Caco-2 (cell line): ENCODE measurements around the gene PEX11A. TPM values are rescaled to one million over a fixed set of nuclear protein-coding genes. Genes with fewer than 3 reads are reported as not detected.

ENCODE experiments used
- BruUV-seq: library from RNA; stranded (reverse); fragments of 400-500 nt; replicated peaks from 2 replicates; lab custom pipeline; 2021; lab: Mats Ljungman, UMichigan
- CTCF ChIA-PET: fragments of 300-600 bp; sonication (Branson Sonifier 250); formaldehyde crosslinking; loops from one replicate; lab custom pipeline; 2022; ENCODE audit warnings: antibody characterized with exemption; lab: Charles Lee
- POLR2A ChIA-PET: fragments of 300-600 bp; sonication (Branson Sonifier 250); formaldehyde crosslinking; loops from one replicate; lab custom pipeline; 2022; ENCODE audit warnings: antibody characterized with exemption; lab: Charles Lee
- DNase-seq, 2 experiments: peaks; one replicate each; pipeline versions ENCODE4 v3.0.0 to v3.0.0-alpha.2; 2020 to 2022
- H3K27me3 ChIP-seq: replicated peaks from 2 replicates; pipeline ENCODE4 v1.6.0; 2011; ENCODE audit warnings: low read length; ENCODE audit not compliant: control insufficient read depth, insufficient read depth
- H3K36me3 ChIP-seq: 2 replicates; pipeline ENCODE4 v1.5.1; 2011; ENCODE audit warnings: low read length; ENCODE audit not compliant: control insufficient read depth, insufficient read depth
- H3K4me1 ChIP-seq: fragments of 250-450 bp; sonication (Bioruptor Pico); 2 replicates; pipeline ENCODE4 v1.5.1; 2020; ENCODE audit warnings: mild to moderate bottlenecking
- H3K4me3 ChIP-seq: 2 replicates; pipeline ENCODE4 v1.5.1; 2011; ENCODE audit warnings: low read depth, mild to moderate bottlenecking, control low read depth, low read length
- H3K9me3 ChIP-seq: fragments of 250-450 bp; sonication (Bioruptor Pico); 2 replicates; pipeline ENCODE4 v1.5.1; 2020; ENCODE audit warnings: mild to moderate bottlenecking, moderate library complexity
- H3K27ac Mint-ChIP-seq: one replicate; pipeline ENCODE4 v1.8.0; 2022; ENCODE audit warnings: mixed read lengths; ENCODE audit not compliant: unreplicated experiment
- H3K27me3 Mint-ChIP-seq: one replicate; pipeline ENCODE4 v1.8.0; 2022; ENCODE audit warnings: mixed read lengths; ENCODE audit not compliant: insufficient read depth, unreplicated experiment
- H3K36me3 Mint-ChIP-seq: one replicate; pipeline ENCODE4 v1.8.0; 2022; ENCODE audit warnings: mild to moderate bottlenecking, mixed read lengths; ENCODE audit not compliant: insufficient read depth, unreplicated experiment
- H3K4me1 Mint-ChIP-seq: one replicate; pipeline ENCODE4 v1.8.0; 2022; ENCODE audit warnings: low read depth, mixed read lengths; ENCODE audit not compliant: unreplicated experiment
- H3K4me3 Mint-ChIP-seq: one replicate; pipeline ENCODE4 v1.8.0; 2022; ENCODE audit warnings: mild to moderate bottlenecking, moderate library complexity, mixed read lengths; ENCODE audit not compliant: unreplicated experiment
- H3K9me3 Mint-ChIP-seq: one replicate; pipeline ENCODE4 v1.8.0; 2022; ENCODE audit warnings: mixed read lengths; ENCODE audit not compliant: unreplicated experiment
- intact Hi-C: fragments of 100-400 bp; cut with micrococcal nuclease; formaldehyde crosslinking; loops from one replicate; pipeline ENCODE4 v1.10.0; 2022; ENCODE audit not compliant: unreplicated experiment
- total RNA-seq: library from RNA; stranded (reverse); gene quantifications from 2 replicates; pipeline ENCODE4 v1.2.3, GENCODE V29; 2022
- TF ChIP-seq, protein P1 (sequence below), 2 experiments: fragments of 200-600 bp in 1 of 2; IDR thresholded peaks; 1 replicate in 1 of 2; 2 replicates in 1 of 2; pipeline versions ENCODE4 v1.5.1 to v1.8.0; 2011 to 2022; ENCODE audit warnings: antibody characterized with exemption in 1 of 2, control low read depth in 1 of 2, inconsistent platforms in 1 of 2, low read depth in 1 of 2, low read length in 1 of 2, mild to moderate bottlenecking in 1 of 2, moderate library complexity in 1 of 2; ENCODE audit not compliant: insufficient read depth in 1 of 2, severe bottlenecking in 1 of 2, unreplicated experiment in 1 of 2

The PEX11A gene
- total RNA-seq, 1 experiment from 2014 or later = 3.7 TPM

- no peak for DNase-seq
- intact Hi-C loops = no loop called here
- Mint-ChIP-seq H3K27me3 (no peaks in the 10 kb centered on the region), H3K4me3 (no peak overlapping the region), H3K9me3 (no peaks in the 10 kb centered on the region), H3K4me1 (no peaks in the 10 kb centered on the region), H3K27ac (no peak overlapping the region), H3K36me3 (no peaks in the 10 kb centered on the region)
- ChIA-PET CTCF (no interaction called here), POLR2A (no interaction called here)
- Histone ChIP-seq H3K4me1 (no peaks in the 10 kb centered on the region), H3K4me3 (no peak overlapping the region), H3K36me3 (no peaks in the 10 kb centered on the region; the same call in 1 of the 2 replicates), H3K27me3 (no peaks in the 10 kb centered on the region), H3K9me3 (no peaks in the 10 kb centered on the region)
- no TSS peak for BruUV-seq
- TF ChIP-seq, protein P1, sequence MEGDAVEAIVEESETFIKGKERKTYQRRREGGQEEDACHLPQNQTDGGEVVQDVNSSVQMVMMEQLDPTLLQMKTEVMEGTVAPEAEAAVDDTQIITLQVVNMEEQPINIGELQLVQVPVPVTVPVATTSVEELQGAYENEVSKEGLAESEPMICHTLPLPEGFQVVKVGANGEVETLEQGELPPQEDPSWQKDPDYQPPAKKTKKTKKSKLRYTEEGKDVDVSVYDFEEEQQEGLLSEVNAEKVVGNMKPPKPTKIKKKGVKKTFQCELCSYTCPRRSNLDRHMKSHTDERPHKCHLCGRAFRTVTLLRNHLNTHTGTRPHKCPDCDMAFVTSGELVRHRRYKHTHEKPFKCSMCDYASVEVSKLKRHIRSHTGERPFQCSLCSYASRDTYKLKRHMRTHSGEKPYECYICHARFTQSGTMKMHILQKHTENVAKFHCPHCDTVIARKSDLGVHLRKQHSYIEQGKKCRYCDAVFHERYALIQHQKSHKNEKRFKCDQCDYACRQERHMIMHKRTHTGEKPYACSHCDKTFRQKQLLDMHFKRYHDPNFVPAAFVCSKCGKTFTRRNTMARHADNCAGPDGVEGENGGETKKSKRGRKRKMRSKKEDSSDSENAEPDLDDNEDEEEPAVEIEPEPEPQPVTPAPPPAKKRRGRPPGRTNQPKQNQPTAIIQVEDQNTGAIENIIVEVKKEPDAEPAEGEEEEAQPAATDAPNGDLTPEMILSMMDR (IDR thresholded peaks at IDR 0.05; ENCODE audit: insufficient read depth in 1 of 2, low read depth in 1 of 2, low read length in 1 of 2, severe bottlenecking in 1 of 2, unreplicated experiment in 1 of 2) = no peak
These were observed 10.2 kb downstream of the PEX11A start for GRCh38 chr15:89680282-89680873.

- POLR2A ChIA-PET = no interaction called here
- Mint-ChIP-seq H3K27ac (no peak within 1 kb of the TSS), H3K4me1 (no peaks in the 10 kb centered on the region), H3K36me3 (no peaks in the 10 kb centered on the region), H3K27me3 (no peaks in the 10 kb centered on the region), H3K4me3 (no peak within 1 kb of the TSS), H3K9me3 (no peaks in the 10 kb centered on the region)
- Histone ChIP-seq H3K4me1 (no peaks in the 10 kb centered on the region), H3K27me3 (no peaks in the 10 kb centered on the region), H3K9me3 (no peaks in the 10 kb centered on the region), H3K4me3 (no peak within 1 kb of the TSS), H3K36me3 (no peaks in the 10 kb centered on the region; the same call in 1 of the 2 replicates)
- intact Hi-C loops = no loop called here
- DNase-seq = no peak
- TF ChIP-seq, protein P1 (IDR thresholded peaks at IDR 0.05; ENCODE audit: insufficient read depth in 1 of 2, low read depth in 1 of 2, low read length in 1 of 2, severe bottlenecking in 1 of 2, unreplicated experiment in 1 of 2) = no peak
- BruUV-seq = no TSS peak
- CTCF ChIA-PET = no interaction called here
These were observed 11.3 kb downstream of the PEX11A start, which contains the start of gene PLIN1 for GRCh38 chr15:89679212-89679611. Gene PLIN1 (minus strand): TSS chr15:89679367. CDS start chr15:89677489, 1,878 bp downstream.

- Mint-ChIP-seq H3K4me1 (no peaks in the 10 kb centered on the region), H3K27me3 (no peaks in the 10 kb centered on the region), H3K4me3 (no peak overlapping the region), H3K9me3 (no peaks in the 10 kb centered on the region), H3K27ac (no peak overlapping the region), H3K36me3 (no peaks in the 10 kb centered on the region)
- CTCF ChIA-PET = no interaction called here
- no peak for DNase-seq
- intact Hi-C loops = no loop called here
- Histone ChIP-seq H3K9me3 (no peaks in the 10 kb centered on the region), H3K4me3 (no peak overlapping the region), H3K4me1 (no peaks in the 10 kb centered on the region), H3K27me3 (no peaks in the 10 kb centered on the region), H3K36me3 (no peaks in the 10 kb centered on the region)
- TF ChIP-seq, protein P1 (IDR thresholded peaks at IDR 0.05; ENCODE audit: insufficient read depth in 1 of 2, low read depth in 1 of 2, low read length in 1 of 2, severe bottlenecking in 1 of 2, unreplicated experiment in 1 of 2) = no peak
- no TSS peak for BruUV-seq
- POLR2A ChIA-PET = interaction anchor here (0.7 kb wide), 1 partner anchor 69 kb away, joined by 13 read pairs; no protein-coding TSS in a partner anchor
These were observed 13.2 kb downstream of the PEX11A start for GRCh38 chr15:89677381-89677780.
